GM06990 (cell line): ENCODE data around the gene TUBGCP6.

Experiments used
- DNase-seq: peaks from one replicate; pipeline ENCODE4 v3.0.0-alpha.2; 2011; ENCODE audit not compliant: insufficient read length; ENCODE audit errors: extremely low read depth
- H3K27me3 ChIP-seq: replicated peaks from 2 replicates; pipeline ENCODE4 v1.6.0; 2011; ENCODE audit warnings: low read length; ENCODE audit not compliant: control insufficient read depth, insufficient read depth
- H3K36me3 ChIP-seq: 2 replicates; pipeline ENCODE4 v1.5.1; 2011; ENCODE audit warnings: low read length; ENCODE audit not compliant: control insufficient read depth, insufficient read depth
- H3K4me3 ChIP-seq: replicated peaks from 2 replicates; pipeline ENCODE4 v1.5.1; 2011; ENCODE audit warnings: low read depth, mild to moderate bottlenecking, control low read depth, low read length
- CTCF ChIP-seq: IDR thresholded peaks from 2 replicates; pipeline ENCODE4 v1.5.1; 2011; ENCODE audit warnings: low read length, control low read depth, mild to moderate bottlenecking, inconsistent platforms; ENCODE audit not compliant: insufficient read depth, poor library complexity, severe bottlenecking

Gene TUBGCP6

DNA sequence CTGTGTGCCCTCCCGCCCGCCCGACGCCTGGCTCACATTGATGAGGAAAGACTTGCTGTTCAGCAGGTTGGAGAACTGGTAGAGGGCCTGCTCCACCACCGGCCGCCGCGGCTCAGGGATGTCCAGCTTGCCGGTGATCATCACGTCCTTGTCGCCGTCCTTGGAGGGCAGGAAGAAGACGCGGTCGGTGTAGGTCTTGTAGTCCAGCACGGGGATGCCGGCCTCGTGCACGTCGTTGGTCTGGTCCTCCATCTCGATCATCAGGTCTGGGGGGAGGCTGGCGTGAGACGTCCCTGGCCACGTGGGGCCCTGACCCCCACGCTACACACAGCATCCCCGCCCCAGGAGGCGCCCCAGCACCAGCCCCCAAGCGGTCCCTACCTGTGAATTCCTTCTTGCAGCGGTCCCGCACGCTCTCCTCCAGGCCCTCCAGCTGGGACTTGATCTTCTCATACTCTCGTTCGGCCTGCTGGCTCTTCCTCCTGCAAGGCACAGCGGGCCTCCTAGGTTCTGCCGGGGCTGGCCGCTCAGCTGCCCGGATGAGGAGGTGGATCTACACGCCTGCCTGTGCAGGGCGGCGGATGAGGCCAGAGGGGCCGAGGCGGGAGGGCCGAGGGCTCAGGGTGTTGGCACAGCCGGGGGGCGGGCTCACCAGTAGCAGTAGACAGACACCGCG is 36.0 kb upstream of the TUBGCP6 start:
- no peak overlapping the region for H3K4me3 ChIP-seq
- H3K36me3 ChIP-seq: peaks cover 53% of the 10 kb centered on the region
- H3K27me3 ChIP-seq: no peaks in the 10 kb centered on the region
- no peak for DNase-seq
- TF ChIP-seq CTCF: no peak

GRCh38 chr22:50280022-50280707 is 35.3 kb upstream of the TUBGCP6 start:
- no peaks in the 10 kb centered on the region for H3K27me3 ChIP-seq
- no peak for TF ChIP-seq CTCF
- H3K4me3 ChIP-seq: no peak overlapping the region
- peaks cover 55% of the 10 kb centered on the region for H3K36me3 ChIP-seq
- no peak for DNase-seq

GRCh38 chr22:50278956-50279619 is 34.3 kb upstream of the TUBGCP6 start:
- Histone ChIP-seq H3K4me3 (no peak overlapping the region), H3K27me3 (no peaks in the 10 kb centered on the region), H3K36me3 (peaks cover 58% of the 10 kb centered on the region)
- no peak for TF ChIP-seq CTCF
- DNase-seq: no peak

GRCh38 chr22:50278461-50278860 is 33.6 kb upstream of the TUBGCP6 start:
- TF ChIP-seq CTCF: no peak
- H3K4me3 ChIP-seq: no peak overlapping the region
- H3K36me3 ChIP-seq: peaks cover 55% of the 10 kb centered on the region
- no peaks in the 10 kb centered on the region for H3K27me3 ChIP-seq
- no peak for DNase-seq

DNA sequence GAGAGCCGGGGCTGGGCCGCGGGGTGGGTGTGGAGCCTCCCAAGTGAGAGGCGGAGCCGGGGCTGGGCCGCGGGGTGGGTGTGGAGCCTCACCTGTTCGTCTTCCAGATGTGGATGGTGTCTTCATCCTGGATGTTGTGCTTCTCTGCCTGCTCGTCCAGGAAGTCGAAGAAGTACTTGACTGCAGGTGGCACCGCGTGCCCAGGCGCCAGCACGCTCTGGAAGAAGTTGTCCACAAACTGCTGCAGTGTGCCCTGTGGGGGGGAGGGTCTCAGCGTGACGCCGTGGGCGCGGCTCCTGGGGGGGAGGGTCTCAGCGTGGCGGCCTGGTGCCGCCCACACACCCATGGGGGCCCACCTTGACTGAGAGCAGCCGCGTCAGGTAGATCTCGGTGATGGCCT is 32.9 kb upstream of the TUBGCP6 start:
- no peaks in the 10 kb centered on the region for H3K27me3 ChIP-seq
- peaks cover 49% of the 10 kb centered on the region for H3K36me3 ChIP-seq
- no peak overlapping the region for H3K4me3 ChIP-seq
- no peak for DNase-seq
- TF ChIP-seq CTCF: no peak
